DND-41 (cell line): ENCODE data around the gene TOGARAM2.
"Not testable (repeated sequence)": the region's sequence is repeated elsewhere in the genome, so short reads cannot be mapped to it uniquely, and the experiment has no call there.

Source experiments
- EZH2 ChIP-seq: IDR thresholded peaks from 3 replicates; pipeline ENCODE4 v1.6.1; 2012; ENCODE audit warnings: borderline replicate concordance, low read depth, mild to moderate bottlenecking, moderate library complexity, low read length, inconsistent platforms; ENCODE audit not compliant: severe bottlenecking
- TF ChIP-seq, protein P1 (sequence below): IDR thresholded peaks from 2 replicates; pipeline ENCODE4 v1.5.1; 2012; ENCODE audit warnings: borderline replicate concordance, low read length, moderate library complexity, mild to moderate bottlenecking; ENCODE audit not compliant: poor library complexity, severe bottlenecking; ENCODE audit errors: extremely low read depth

DNA sequence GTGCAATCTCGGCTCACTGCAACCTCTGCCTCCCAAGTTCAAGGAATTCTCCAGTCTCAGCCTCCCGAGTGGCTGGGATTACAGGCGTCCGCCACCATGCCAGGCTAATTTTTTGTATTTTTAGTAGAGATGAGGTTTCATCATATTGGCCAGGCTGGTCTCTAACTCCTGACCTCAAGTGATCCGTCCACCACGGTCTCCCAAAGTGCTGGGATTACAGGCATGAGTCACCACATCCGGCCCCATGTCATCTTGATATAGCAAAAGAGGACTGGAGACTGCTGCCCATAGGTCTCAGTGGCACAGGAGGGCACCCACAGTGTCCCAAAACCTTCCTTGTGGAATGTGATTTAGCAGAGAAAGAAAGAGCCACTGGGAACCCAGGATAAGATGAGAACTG is 109.2 kb downstream of the TOGARAM2 start:
- TF ChIP-seq, protein P1, sequence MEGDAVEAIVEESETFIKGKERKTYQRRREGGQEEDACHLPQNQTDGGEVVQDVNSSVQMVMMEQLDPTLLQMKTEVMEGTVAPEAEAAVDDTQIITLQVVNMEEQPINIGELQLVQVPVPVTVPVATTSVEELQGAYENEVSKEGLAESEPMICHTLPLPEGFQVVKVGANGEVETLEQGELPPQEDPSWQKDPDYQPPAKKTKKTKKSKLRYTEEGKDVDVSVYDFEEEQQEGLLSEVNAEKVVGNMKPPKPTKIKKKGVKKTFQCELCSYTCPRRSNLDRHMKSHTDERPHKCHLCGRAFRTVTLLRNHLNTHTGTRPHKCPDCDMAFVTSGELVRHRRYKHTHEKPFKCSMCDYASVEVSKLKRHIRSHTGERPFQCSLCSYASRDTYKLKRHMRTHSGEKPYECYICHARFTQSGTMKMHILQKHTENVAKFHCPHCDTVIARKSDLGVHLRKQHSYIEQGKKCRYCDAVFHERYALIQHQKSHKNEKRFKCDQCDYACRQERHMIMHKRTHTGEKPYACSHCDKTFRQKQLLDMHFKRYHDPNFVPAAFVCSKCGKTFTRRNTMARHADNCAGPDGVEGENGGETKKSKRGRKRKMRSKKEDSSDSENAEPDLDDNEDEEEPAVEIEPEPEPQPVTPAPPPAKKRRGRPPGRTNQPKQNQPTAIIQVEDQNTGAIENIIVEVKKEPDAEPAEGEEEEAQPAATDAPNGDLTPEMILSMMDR: not testable (repeated sequence)
- not testable (repeated sequence) for TF ChIP-seq EZH2
